ENCODE results near the gene GRAMD1C.
A peak's percentile ranks its signal among the peaks of the same experiment; 100 is the strongest.

The GRAMD1C gene

DNA sequence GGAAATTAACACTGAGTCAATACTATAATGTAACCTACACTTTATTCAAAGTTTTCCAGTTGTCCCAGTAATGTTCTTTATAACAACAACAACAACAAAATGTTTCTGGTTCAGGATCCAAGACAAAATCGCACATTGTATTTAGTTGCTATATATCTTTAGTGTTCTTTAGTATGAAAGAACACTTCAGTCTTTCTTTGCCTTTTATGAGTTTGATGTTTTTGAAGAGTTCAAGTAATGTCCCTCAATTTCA lies 7.6 kb upstream of the GRAMD1C start:
- DNase-seq (ENCODE audit: low read depth) = no peak
- no peak overlapping the region for H3K4me3 ChIP-seq (ENCODE audit: control insufficient read depth, low read depth, low read length)

DNA sequence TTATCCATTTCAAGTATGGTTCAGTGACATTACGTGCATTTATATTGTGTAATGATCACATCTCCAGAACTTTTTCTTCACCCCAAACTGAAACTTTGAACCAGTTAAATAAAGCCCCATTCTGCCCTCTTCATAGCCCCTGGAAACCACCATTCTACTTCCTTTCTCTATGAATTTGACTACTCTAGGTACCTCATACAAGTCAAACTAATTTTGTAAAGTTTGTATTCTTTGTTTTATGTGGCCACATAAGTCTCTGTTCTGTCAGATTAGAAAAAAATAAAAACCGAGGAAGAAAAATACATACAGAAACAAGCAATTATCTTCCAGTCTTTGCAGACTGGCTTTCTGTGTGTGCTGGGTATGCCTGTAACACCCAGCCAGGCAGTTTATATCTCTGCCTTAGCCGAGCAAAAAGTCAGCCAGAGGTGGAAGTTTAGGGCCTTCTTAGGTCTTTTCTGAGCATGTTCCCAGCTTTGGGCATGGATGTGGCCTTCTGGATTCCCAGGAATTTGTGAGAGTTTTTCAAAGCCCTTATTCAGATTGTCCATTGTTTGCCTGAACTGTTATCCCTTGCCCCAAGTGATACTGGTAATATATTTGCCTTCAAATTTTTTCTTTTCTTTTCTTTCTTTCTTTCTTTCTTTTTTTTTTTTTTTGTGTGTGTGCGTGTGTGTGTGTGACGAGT lies 6.0 kb upstream of the GRAMD1C start:
- TF ChIP-seq, protein P1, sequence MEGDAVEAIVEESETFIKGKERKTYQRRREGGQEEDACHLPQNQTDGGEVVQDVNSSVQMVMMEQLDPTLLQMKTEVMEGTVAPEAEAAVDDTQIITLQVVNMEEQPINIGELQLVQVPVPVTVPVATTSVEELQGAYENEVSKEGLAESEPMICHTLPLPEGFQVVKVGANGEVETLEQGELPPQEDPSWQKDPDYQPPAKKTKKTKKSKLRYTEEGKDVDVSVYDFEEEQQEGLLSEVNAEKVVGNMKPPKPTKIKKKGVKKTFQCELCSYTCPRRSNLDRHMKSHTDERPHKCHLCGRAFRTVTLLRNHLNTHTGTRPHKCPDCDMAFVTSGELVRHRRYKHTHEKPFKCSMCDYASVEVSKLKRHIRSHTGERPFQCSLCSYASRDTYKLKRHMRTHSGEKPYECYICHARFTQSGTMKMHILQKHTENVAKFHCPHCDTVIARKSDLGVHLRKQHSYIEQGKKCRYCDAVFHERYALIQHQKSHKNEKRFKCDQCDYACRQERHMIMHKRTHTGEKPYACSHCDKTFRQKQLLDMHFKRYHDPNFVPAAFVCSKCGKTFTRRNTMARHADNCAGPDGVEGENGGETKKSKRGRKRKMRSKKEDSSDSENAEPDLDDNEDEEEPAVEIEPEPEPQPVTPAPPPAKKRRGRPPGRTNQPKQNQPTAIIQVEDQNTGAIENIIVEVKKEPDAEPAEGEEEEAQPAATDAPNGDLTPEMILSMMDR (IDR thresholded peaks at IDR 0.05; ENCODE audit: control insufficient read depth, insufficient read depth, low read depth, low read length, missing control alignments) = no peak
- no peak for DNase-seq (ENCODE audit: low read depth)
- no peak overlapping the region for H3K4me3 ChIP-seq (ENCODE audit: control insufficient read depth, low read depth, low read length)

More for the DNA sequence above, 7.6 kb upstream of the GRAMD1C start:
- TF ChIP-seq, protein P1 (IDR thresholded peaks at IDR 0.05; ENCODE audit: control insufficient read depth, insufficient read depth, low read depth, low read length, missing control alignments) = no peak

DNA sequence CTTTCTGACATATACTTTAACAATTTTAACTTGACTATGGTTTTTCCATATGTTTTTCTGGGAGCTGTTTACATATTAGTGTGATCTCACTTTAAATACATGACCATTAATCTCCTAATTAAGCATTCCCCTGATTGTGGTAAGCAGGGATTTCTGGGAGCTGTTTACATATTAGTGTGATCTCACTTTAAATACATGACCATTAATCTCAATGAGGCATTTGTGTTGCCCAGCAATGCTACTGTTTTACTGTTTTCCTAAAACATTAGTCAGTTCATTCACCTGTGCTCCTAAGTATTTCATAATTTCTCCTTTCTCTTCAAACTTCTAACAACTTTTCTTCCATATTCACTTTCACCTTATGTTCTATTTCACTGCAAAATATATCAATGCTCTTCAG lies 3.6 kb upstream of the GRAMD1C start:
- no peak for DNase-seq (ENCODE audit: low read depth)
- no peak overlapping the region for H3K4me3 ChIP-seq (ENCODE audit: control insufficient read depth, low read depth, low read length)
- TF ChIP-seq, protein P1 (IDR thresholded peaks at IDR 0.05; ENCODE audit: control insufficient read depth, insufficient read depth, low read depth, low read length, missing control alignments) = no peak

- TF ChIP-seq, protein P1 (IDR thresholded peaks at IDR 0.05; ENCODE audit: control insufficient read depth, insufficient read depth, low read depth, low read length, missing control alignments) = no peak
- DNase-seq (ENCODE audit: low read depth) = no peak
- H3K4me3 ChIP-seq (ENCODE audit: control insufficient read depth, low read depth, low read length) = no peak overlapping the region
Observed at GRCh38 chr3:113839551-113839950, 963 bp downstream of the GRAMD1C start.

GRCh38 chr3:113844622-113845222 lies 6.1 kb downstream of the GRAMD1C start:
- no peak overlapping the region for H3K4me3 ChIP-seq (ENCODE audit: control insufficient read depth, low read depth, low read length)
- TF ChIP-seq, protein P1 (IDR thresholded peaks at IDR 0.05; ENCODE audit: control insufficient read depth, insufficient read depth, low read depth, low read length, missing control alignments) = peak; percentile 52
- no peak for DNase-seq (ENCODE audit: low read depth)

GRCh38 chr3:113847247-113847646 lies 8.7 kb downstream of the GRAMD1C start:
- DNase-seq (ENCODE audit: low read depth) = no peak
- TF ChIP-seq, protein P1 (IDR thresholded peaks at IDR 0.05; ENCODE audit: control insufficient read depth, insufficient read depth, low read depth, low read length, missing control alignments) = no peak
- H3K4me3 ChIP-seq (ENCODE audit: control insufficient read depth, low read depth, low read length) = no peak overlapping the region

Measured in AG09309 (cell line).